ENCODE data around the gene UPF2.

GRCh38 chr10:11962176-11962575 is 80.4 kb downstream of the UPF2 start:
- no peak for TF ChIP-seq EZH2 (IDR thresholded peaks at IDR 0.05)
- TF ChIP-seq POLR2AphosphoS5 (IDR thresholded peaks at IDR 0.05; ENCODE audit: borderline replicate concordance, low read depth, low read length): no peak
- TF ChIP-seq FOXP2 (optimal IDR thresholded peaks at IDR 0.05; ENCODE audit: control extremely low read depth, extremely low read length, insufficient read depth): no peak

Data from SK-N-MC (cell line).